ENCODE measurements around the gene TMEM11.

TMEM11 gene

DNA sequence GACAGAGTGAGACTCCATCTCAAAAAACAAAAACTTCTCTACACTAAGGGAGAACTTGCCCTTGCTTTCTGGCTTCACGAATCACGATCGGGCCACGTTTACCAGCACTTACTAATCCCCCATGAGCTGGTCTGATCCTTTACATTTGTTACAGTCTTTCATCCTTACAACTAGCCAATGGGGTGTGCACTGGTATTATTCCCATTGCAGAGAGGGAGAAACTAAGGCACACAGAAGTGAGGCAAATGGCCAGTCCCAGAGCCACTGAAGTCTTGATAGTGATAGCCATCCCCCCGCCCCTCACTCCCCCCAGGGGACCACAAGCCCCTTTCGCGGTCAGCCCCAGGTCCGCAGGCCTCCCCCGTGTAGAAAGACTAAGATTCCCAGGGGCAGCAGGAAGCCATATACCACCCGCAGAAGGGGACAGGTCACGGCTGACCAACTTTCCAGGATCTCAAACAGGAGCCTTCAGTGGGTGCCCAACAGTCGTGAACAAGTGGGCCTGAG lies 38.4 kb upstream of the TMEM11 start:
- Histone ChIP-seq H3K9me3 (ENCODE audit: control insufficient read depth, insufficient read depth, low read length) (no peaks in the 10 kb centered on the region), H3K36me3 (ENCODE audit: control insufficient read depth, low read length) (no peaks in the 10 kb centered on the region), H3K9me2 (replicated peaks; ENCODE audit: control insufficient read depth, low read length) (no peaks in the 10 kb centered on the region), H3K27ac (ENCODE audit: low read depth, low read length) (no peak overlapping the region), H4K20me1 (ENCODE audit: control insufficient read depth, insufficient read depth, low read depth, low read length) (no peaks in the 10 kb centered on the region), H3K27me3 (ENCODE audit: control insufficient read depth, low read length) (peaks cover 36% of the 10 kb centered on the region), H3K79me2 (ENCODE audit: control insufficient read depth, low read length) (no peaks in the 10 kb centered on the region), H3K4me2 (ENCODE audit: low read length) (peak overlapping the region; percentile 60), H3F3A (ENCODE audit: control insufficient read depth, insufficient read depth) (no peaks in the 10 kb centered on the region), H3K4me1 (ENCODE audit: control insufficient read depth, low read length) (peaks cover 11% of the 10 kb centered on the region), H3K4me3 (ENCODE audit: low read length) (peak overlapping the region; percentile 37; the same call in 1 of the 2 replicates)
- TF ChIP-seq EZH2phosphoT487 (IDR thresholded peaks at IDR 0.05; ENCODE audit: borderline replicate concordance, low read length), result peak; percentile 74; the same call in 1 of the 2 replicates
- TF ChIP-seq, protein P1, sequence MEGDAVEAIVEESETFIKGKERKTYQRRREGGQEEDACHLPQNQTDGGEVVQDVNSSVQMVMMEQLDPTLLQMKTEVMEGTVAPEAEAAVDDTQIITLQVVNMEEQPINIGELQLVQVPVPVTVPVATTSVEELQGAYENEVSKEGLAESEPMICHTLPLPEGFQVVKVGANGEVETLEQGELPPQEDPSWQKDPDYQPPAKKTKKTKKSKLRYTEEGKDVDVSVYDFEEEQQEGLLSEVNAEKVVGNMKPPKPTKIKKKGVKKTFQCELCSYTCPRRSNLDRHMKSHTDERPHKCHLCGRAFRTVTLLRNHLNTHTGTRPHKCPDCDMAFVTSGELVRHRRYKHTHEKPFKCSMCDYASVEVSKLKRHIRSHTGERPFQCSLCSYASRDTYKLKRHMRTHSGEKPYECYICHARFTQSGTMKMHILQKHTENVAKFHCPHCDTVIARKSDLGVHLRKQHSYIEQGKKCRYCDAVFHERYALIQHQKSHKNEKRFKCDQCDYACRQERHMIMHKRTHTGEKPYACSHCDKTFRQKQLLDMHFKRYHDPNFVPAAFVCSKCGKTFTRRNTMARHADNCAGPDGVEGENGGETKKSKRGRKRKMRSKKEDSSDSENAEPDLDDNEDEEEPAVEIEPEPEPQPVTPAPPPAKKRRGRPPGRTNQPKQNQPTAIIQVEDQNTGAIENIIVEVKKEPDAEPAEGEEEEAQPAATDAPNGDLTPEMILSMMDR (IDR thresholded peaks at IDR 0.05; ENCODE audit: low read depth, low read length, poor library complexity, severe bottlenecking), result no peak

DNA sequence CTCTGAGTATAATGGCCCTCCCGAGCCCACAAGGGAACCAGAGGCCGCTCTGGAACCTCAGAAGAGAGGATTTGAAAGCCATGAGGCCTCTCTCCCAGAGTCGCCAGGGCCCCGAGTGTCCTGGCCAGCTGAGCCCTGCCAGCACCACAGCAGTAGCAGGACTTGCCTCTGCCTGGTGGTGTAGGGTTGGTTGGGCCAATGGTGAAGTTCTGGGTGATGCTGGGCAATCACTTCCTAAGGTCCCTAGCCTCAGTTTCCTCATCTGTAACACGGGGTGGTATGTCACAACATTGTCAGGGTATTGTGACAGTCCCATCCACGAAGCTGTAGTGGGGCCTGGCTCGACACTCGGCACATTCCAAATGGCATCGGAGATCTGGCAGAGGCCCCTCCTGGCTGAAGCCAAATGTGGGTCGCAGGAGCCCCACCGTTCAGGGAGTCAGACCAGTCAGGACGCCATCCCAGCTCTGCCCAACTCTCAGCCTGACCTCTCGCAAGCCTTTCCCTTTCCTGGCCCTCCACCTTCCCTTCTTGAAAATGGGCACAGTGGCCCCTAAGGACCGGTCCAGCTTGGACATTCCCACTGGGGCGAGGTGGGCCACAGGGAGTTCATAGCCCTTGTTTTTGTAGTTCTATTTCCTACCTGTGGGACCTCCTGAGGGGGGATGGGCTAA lies 37.5 kb upstream of the TMEM11 start:
- peaks cover 11% of the 10 kb centered on the region for H3K4me1 ChIP-seq (ENCODE audit: control insufficient read depth, low read length)
- H4K20me1 ChIP-seq (ENCODE audit: control insufficient read depth, insufficient read depth, low read depth, low read length), result no peaks in the 10 kb centered on the region
- H3K27ac ChIP-seq (ENCODE audit: low read depth, low read length), result no peak overlapping the region
- no peaks in the 10 kb centered on the region for H3K9me2 ChIP-seq (replicated peaks; ENCODE audit: control insufficient read depth, low read length)
- no peak overlapping the region for H3K4me2 ChIP-seq (ENCODE audit: low read length)
- H3K27me3 ChIP-seq (ENCODE audit: control insufficient read depth, low read length), result peaks cover 36% of the 10 kb centered on the region
- no peaks in the 10 kb centered on the region for H3K9me3 ChIP-seq (ENCODE audit: control insufficient read depth, insufficient read depth, low read length)
- H3K79me2 ChIP-seq (ENCODE audit: control insufficient read depth, low read length), result no peaks in the 10 kb centered on the region
- H3K36me3 ChIP-seq (ENCODE audit: control insufficient read depth, low read length), result no peaks in the 10 kb centered on the region
- H3F3A ChIP-seq (ENCODE audit: control insufficient read depth, insufficient read depth), result no peaks in the 10 kb centered on the region
- TF ChIP-seq EZH2phosphoT487 (IDR thresholded peaks at IDR 0.05; ENCODE audit: borderline replicate concordance, low read length), result no peak
- TF ChIP-seq, protein P1 (IDR thresholded peaks at IDR 0.05; ENCODE audit: low read depth, low read length, poor library complexity, severe bottlenecking), result no peak
- H3K4me3 ChIP-seq (ENCODE audit: low read length), result no peak overlapping the region

DNA sequence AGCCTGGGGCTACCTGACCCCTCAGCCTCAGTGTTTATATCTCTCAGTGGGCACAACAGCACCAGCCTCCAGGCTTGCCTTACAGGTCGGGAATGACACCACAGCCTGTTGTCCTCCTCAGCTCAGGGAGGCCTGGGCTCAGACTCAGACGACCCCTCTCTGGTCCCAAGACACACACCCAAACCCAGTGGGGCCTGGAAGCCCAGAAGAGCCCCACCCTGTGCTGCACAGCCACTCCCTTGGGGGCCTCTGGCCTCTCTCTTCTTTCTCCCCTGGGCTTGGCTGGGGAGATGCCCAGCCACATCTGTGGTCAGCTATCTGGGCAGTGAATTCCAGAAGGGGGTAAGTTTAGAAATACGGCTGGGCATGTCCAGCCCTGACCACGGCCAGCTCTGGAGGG lies 36.9 kb upstream of the TMEM11 start:
- Histone ChIP-seq H3K4me1 (ENCODE audit: control insufficient read depth, low read length) (peaks cover 11% of the 10 kb centered on the region), H3K9me3 (ENCODE audit: control insufficient read depth, insufficient read depth, low read length) (no peaks in the 10 kb centered on the region)

More for the DNA sequence above, 36.9 kb upstream of the TMEM11 start:
- H3K27ac ChIP-seq (ENCODE audit: low read depth, low read length), result no peak overlapping the region
- no peaks in the 10 kb centered on the region for H3K36me3 ChIP-seq (ENCODE audit: control insufficient read depth, low read length)
- H3F3A ChIP-seq (ENCODE audit: control insufficient read depth, insufficient read depth), result no peaks in the 10 kb centered on the region
- peaks cover 36% of the 10 kb centered on the region for H3K27me3 ChIP-seq (ENCODE audit: control insufficient read depth, low read length)
- TF ChIP-seq, protein P1 (IDR thresholded peaks at IDR 0.05; ENCODE audit: low read depth, low read length, poor library complexity, severe bottlenecking), result no peak
- TF ChIP-seq EZH2phosphoT487 (IDR thresholded peaks at IDR 0.05; ENCODE audit: borderline replicate concordance, low read length), result no peak
- no peak overlapping the region for H3K4me3 ChIP-seq (ENCODE audit: low read length)
- H4K20me1 ChIP-seq (ENCODE audit: control insufficient read depth, insufficient read depth, low read depth, low read length), result no peaks in the 10 kb centered on the region
- H3K79me2 ChIP-seq (ENCODE audit: control insufficient read depth, low read length), result no peaks in the 10 kb centered on the region
- no peak overlapping the region for H3K4me2 ChIP-seq (ENCODE audit: low read length)
- no peaks in the 10 kb centered on the region for H3K9me2 ChIP-seq (replicated peaks; ENCODE audit: control insufficient read depth, low read length)
